A673 (cell line): ENCODE data around the gene FAM163B.

ENCODE experiments used
- CTCF ChIP-seq: fragments of 300-800, 200-600 bp; sonication (generic); conservative IDR thresholded peaks from 2 replicates; pipeline ENCODE4 v1.5.1; 2017; ENCODE audit warnings: low read depth, mild to moderate bottlenecking, antibody characterized with exemption, low read length, moderate library complexity, mixed read lengths
- EZH2 ChIP-seq: fragments of 200-600 bp; sonication (generic); IDR thresholded peaks from 2 replicates; pipeline ENCODE4 v1.6.1; 2017; ENCODE audit warnings: borderline replicate concordance, low read depth, mild to moderate bottlenecking, mixed read lengths, antibody characterized with exemption, low read length; ENCODE audit not compliant: poor library complexity, severe bottlenecking

GRCh38 chr9:133639613-133640012 is 30.4 kb upstream of the FAM163B start:
- TF ChIP-seq EZH2 (no peak), CTCF (no peak)
